Left lobe of liver (tissue), 2 donors: ENCODE measurements around the gene TLE2. TPM values are rescaled to one million over a fixed set of nuclear protein-coding genes. Genes with fewer than 3 reads are reported as not detected.
"Not testable (repeated sequence)": the region's sequence is repeated elsewhere in the genome, so short reads cannot be mapped to it uniquely, and the experiment has no call there.

ENCODE experiments used
- ATAC-seq: fragments of 200-7000 bp; cut with Tn5 transposase; one replicate; pipeline ENCODE4 v1.9.1; 2020; ENCODE audit warnings: mild to moderate bottlenecking, moderate library complexity
- DNase-seq: peaks from one replicate; pipeline ENCODE4 v3.0.0-alpha.2; 2020; ENCODE audit warnings: low spot score
- total RNA-seq: library from RNA; stranded (reverse); gene quantifications from one replicate; pipeline ENCODE4 v1.2.1, GENCODE V29; 2021
- donor health status: DM: no; HTN: no; CAD: no; lungs with moderate emphysema.
- donor health status: DM: no; HTN: yes; CAD: no.

Gene TLE2
- total RNA-seq, 1 donor from 2014 or later, result 12.8 TPM

DNA sequence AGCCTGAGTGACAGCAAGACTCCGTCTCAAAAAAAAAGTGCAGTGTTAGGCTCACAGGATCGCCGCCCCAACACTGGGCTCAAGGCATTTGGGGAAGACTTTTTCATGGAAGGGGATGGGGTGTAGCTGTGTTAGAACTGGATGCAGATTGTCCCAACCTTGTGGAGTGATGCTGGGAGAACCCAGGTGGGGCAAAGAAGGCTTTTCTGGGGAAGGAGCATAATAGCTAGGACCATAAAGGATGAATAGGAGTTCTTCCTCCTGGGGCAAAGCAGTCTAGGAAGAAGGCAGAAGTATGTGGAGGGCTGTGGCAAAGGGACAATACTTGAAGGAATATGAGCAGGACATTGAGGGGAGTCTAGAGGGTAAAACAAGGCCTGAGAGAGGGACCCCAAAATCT is 40.5 kb downstream of the TLE2 start:
- no peak for ATAC-seq

DNA sequence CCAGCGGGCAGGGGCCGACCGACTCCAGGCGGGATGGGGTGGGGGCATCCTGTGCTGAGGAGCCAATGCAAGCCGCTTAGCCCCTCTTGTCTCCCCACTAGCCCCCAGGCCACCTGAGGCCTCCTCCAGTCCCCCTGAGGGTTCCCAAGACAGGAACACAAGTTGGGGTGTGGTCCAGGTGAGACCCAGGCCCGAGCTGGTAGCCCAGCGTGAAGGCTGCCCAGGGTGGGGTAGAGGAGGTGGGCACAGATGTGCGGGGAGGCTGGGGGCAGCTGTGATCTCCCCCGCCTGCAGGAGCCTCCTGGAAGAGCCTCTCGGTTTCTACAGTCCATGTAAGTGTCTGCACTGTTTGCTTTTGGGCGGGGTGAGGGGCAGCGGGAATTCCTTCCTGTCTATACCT is 41.3 kb downstream of the TLE2 start:
- DNase-seq, result no peak

More for the DNA sequence above, 40.5 kb downstream of the TLE2 start:
- no peak for DNase-seq

DNA sequence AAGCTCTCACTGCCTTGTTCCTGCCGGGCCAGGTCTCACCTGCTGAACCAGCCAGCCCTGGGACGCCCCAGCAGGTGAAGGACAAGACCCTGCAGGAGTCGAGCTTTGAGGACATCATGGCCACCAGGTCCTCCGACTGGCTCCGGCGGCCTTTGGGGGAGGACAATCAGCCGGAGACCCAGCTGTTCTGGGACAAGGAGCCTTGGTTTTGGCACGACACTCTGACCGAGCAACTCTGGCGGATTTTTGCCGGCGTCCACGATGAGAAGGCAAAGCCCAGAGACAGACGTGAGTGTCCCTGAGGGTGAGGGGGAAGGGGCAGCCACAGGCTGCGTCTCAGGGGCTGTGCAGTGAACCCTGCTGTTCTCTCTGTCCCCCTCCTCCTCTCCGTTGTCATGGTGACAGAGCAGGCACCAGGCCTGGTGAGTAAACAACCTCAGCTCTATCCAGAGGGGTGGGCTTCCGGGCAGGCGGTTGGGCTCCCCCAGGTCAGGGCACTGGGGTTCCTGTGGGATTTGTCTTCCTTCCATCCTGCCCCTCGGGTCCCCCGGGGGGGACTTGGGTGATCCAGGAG is 42.0 kb downstream of the TLE2 start:
- DNase-seq (no peak), ATAC-seq (no peak)

More for the DNA sequence above, 41.3 kb downstream of the TLE2 start:
- ATAC-seq, result no peak

DNA sequence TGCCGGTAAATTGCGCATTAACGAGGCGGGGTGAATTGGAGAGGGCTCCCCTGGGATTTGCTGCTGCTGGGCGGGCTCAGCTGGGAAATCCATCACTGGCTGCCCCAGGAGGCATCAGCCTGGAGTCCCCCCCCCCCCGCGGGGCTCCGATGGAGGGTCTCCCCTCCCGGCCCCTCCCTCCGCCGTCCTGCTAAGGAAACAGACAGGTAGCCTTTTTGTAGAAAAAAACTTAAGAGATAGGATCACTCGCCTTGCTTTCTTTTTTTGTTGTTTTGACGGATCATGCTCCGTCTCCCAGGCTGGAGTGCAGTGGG is 44.9 kb downstream of the TLE2 start:
- ATAC-seq, result no peak
- no peak for DNase-seq

DNA sequence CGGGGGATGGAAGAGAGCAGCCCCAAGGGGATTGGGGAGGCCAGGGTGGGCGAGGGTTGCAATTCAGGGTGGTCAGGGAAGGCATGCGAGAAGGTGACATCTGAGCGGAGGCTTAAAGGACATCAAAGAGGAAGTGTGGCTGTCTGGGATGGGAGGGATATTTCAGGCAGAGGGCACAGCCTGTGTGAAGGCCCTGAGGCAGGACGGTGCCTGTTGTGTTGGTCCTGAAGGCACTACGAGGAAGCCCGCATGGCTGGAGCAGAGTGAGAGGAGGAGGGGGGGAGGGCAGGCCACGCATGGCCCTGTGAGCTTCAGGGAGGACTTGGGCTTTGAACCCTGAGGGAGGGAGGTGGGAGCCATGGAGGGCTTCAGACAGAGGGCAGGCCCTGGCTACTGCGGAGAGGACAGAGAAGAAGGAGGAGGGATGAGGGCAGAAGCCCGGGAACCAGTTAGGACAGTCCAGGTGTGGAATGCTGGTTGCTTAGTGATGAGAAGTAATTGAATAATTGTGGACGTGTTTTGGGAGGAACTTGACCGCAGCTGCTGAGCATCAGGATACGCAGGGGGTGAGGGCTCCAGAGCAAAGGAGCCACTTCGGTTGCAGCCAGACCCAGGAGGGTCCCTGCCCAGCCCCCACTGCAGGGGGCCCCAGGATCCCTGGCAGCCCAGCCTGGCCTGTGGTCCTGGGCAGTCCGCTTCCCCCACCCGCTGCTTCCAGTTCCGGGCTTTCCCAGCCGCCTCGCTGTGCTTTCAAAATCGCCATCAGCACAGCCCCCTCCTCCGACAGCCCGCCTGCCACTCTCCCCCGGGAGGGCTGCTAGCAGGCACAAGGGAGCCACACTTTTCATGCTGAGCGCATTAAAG is 45.5 kb downstream of the TLE2 start:
- DNase-seq, result no peak
- ATAC-seq, result peak; percentile 29

DNA sequence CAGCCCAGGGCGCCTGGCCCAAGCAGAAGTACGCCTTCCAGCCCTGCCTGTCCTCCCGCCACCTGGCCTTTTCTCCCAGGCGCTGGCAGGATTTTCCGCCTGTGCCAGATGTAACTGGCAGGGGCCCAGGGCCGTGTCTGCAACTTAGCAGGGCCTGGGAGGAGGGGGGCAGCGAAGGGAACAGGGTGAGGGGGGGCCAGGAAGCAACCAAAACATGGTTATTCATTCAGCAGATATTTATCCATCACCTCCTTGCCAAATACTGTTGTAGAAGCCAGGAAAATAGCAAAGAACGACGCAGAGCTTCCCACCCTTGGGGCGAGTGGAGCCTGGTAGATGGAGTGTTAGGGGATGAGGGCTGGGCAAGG is 46.1 kb downstream of the TLE2 start:
- ATAC-seq (peak; percentile 74), DNase-seq (peak; percentile 62)

DNA sequence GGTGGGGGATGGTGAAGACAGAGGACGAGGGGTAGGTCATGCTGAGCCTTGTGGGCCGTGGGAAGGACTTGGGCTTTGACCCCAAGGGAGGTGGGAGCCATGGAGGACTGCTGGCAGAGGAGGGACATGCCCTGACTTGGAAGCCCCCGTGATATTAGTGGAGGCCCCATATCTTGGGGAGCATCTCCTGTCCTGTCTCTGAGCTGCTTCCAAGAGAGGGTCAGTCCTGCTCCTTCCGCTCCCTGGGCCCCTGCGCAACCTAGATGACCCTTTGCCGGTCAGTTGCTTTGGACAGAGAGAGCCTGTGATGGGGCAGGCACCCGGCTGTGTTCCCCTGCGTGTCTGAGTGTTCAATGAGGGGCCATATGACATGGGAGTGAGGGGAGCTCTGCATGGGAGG is 46.5 kb downstream of the TLE2 start:
- DNase-seq (no peak), ATAC-seq (no peak)

DNA sequence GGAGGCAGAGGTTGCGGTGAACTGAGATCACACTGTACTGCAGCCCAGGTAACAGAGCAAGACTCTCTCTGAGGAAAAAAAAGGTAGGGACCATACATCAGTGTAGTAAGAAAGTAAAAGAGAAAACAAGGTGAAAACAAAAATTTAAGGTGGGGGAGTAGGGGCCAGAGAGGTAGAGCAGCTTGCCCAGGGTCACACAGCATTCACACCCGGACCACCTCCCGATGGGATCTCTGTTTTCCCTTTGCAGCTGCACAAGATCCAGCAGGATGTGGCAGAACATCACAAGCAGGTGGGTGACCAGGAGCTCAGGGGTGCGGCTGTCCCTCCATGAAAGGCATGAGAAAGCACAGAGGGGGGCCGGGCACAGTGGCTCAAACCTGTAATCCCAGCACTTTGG is 47.2 kb downstream of the TLE2 start:
- ATAC-seq (no peak), DNase-seq (no peak)

DNA sequence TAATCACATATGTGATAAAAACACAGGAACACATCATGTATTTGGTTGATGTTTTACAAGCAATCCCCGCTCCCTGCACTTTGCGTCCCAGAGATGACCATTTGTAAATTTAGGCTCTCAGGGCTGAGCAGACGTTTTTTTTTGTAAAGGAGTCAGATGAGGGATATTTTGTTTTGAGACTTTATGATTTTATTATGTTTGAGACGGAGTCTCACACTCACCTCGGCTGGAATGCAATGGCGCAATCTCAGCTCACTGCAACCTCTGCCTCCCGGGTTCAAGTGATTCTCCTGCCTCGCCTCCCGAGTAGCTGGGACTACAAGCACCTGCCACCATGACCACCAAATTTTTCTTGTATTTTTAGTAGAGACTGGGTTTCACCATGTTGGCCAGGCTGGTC is 50.3 kb downstream of the TLE2 start:
- ATAC-seq (no peak), DNase-seq (no peak)

DNA sequence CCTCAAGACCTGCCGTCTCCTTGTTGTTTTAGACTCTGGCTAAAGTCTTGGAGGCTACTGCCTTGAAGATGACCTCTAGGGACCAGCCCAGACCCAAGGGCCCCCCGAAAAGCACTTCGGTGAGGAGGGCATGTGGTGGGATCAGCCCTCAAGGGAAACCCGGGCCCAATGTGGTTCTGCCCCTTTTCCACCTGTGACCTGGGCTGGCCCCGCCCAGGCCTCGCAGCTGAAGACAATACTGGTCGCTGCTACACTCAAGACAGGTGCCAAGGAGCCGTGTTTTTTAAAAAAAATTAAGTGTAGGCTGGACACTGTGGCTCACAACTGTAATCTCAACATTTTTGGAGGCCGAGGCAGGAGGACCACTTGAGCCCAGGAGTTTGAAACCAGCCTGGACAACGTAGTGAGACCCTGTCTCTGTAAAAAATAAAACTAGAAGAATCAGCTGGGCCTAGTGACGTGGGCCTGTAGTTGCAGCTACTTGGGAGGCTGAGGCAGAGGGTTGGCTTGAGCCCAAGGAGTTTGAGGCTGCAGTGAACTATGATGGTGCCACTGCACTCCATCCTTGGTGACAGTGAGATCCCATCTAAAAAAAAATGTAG is 50.8 kb downstream of the TLE2 start:
- ATAC-seq (no peak), DNase-seq (no peak)

DNA sequence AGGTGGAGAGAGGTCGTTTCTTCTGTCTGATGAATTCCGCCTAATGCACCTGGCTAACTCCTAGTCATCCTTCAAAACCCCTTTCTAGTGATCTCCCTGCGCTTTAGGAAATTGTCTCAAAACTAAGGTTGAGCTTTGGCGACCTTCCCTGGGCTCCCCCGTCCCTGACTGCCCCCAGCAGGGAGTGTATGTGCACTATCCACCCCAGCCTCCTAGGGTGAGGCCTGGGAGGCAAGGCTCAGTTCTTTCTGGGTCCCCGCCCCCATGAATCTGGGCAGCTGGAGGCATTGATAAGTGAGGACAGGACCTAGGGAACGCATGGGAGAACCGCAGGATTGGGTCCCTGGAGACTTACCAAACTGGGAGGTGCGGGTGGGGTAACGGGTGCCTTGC is 51.3 kb downstream of the TLE2 start:
- no peak for DNase-seq
- ATAC-seq, result peak; percentile 6

DNA sequence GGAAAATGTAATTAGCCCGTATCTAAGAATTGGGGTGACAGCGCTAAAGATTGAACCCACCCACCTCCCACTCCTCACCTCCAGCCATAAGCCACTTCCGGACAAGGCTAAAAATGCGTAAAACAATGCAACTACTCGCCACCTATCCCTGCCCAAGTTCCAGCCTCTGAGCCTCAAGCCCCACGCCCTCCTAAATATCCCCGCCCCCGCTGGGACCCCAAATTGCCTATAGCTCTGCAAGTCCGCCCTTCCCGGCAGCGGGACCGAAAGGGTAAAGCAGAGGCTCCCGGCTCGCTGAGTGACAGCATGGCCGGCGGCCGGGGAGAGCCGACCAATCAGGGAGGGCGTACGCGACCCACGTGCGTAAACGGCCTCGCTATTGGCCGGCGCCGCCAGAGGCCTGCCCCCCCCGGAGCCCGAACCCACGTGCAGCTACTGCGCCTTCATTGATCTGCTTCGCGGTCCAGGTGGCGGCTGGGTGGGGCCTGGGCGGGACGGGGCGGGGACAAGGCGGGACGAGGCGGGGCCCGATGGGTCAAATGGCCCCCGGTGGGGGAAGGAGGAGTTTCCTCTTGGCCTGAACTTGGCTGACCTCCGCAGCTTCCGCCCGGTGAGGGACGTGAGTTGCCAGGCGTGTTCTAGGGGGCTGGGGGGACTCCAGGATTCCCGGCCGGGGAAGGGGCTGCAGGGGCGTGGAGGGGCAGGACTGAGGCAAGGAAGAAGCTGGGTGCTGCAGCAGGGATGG is 51.9 kb downstream of the TLE2 start, which contains the start of gene TLE6:
TSS of gene TLE6 (plus strand) at position 564 of the 745 bp plus-strand sequence. CDS start 670 bp downstream, outside the sequence.
- DNase-seq (peak; percentile 98), ATAC-seq (peak; percentile 90)

DNA sequence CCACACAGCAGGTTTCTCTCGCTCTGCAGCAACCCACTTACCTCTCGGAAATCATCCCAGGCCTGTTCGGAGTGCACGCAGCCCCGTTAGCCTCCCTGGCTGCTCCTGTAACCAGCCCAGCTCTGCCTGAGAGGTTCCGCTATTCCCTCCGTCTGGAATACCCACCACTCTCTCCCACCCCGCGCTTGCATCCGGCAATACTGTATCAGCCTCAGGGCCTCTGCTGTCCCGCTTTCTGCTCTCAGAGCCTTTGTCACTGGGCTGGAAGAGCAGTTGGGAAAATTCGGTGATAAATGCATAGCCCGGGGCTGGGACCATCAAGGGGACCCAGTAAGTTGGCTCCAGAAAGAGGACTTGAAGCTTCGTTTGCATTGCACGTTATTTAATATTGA is 52.5 kb downstream of the TLE2 start:
- DNase-seq (no peak), ATAC-seq (peak; percentile 9)

DNA sequence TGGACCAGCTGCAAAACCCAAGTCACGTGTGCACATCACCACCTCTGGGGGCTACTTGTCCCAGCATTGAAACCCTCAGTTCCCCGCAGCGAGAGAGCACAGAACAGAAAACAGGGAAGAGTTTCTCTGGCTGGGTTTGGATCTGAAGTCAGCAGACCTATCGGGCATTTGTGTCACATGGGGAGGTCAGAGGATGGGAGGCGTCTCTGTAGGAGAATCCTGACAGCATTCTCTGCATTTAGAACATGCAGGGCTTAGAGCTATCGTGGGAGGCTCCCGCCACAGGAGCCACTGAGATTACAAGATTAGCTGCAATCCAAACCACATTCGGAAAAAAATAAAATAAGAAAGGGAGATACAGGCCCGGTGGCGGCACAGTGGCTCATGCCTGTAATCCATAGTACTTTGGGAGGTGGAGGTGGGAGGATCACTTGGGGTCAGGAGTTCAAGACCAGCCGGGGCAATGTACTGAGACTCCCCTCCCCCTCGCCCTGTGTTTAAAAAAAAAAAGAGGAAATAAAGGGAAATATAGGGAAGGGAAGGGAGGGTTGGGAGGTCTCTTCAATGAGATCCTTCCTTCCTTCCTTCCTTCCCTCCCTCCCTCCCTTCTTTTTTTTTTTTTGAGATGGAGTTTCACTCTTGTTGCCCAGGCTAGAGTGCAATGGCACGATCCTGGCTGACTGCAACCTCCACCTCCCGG is 54.6 kb downstream of the TLE2 start:
- ATAC-seq (no peak), DNase-seq (no peak)

DNA sequence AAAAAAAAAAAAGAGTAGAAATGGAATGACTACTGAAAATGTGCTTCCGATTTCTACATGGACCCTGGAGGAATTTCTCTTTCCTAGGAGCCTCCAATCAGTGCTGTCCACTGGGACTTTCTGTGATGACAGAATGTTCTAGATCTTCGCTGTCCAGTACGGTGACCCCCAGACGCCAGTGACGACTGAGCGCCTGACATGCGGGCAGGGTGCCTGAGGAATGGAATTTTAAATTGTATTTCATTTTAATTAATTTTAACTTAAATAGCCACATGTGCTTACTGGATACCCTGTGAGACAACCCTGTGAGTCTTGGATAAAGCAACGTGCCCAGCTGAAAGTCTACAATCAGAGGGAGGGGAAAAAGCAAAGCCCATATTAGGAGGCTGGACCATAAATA is 55.9 kb downstream of the TLE2 start:
- no peak for DNase-seq

DNA sequence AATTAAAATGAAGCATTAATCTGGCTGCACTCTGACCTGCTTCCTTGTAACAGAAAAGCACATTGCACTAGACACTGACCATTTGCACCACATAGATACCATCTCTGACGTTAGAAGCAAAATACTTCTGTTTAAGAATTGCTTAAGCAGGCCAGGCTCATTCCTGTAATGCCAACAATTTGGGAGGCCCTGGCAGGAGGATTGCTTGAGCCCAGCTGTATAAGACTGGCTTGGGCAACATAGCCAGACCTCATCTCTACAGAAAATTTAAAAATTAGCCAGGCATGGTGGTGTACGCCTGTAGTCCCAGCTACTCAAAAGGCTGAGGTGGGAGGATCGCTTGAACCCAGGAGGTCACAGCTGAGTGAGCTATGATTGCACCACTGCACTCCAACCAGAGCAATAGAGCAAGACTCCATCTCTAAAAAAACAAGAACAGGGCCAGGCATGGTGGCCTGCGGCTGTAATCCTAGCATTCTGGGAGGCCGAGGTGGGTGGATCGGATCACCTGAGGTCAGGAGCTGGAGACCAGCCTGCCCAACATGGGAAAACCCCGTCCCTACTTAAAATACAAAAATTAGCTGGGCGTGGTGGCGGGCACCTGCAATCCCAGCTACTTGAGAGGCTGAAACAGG is 58.8 kb downstream of the TLE2 start:
- peak; percentile 22 for ATAC-seq
- DNase-seq, result no peak

More for the DNA sequence above, 55.9 kb downstream of the TLE2 start:
- no peak for ATAC-seq

DNA sequence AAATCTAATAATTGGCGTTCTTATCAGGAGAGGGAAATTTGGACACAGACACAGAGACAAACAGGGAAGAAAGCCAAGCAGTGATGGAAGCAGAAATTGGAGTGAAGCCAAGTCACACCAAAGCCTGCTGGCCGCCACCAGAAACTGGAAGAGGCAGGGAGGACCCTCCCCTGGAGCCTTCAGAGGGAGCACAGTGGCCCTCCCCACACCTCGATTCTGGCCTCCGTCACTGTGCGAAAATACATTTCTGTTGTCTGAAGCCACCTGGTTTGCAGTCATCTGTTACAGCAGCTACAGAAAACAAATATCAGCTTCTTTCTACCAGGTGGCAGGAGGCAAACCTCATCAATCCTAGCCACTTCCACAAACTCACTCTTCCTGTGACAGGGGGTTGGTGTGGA is 60.0 kb downstream of the TLE2 start:
- DNase-seq (no peak), ATAC-seq (peak; percentile 66)

DNA sequence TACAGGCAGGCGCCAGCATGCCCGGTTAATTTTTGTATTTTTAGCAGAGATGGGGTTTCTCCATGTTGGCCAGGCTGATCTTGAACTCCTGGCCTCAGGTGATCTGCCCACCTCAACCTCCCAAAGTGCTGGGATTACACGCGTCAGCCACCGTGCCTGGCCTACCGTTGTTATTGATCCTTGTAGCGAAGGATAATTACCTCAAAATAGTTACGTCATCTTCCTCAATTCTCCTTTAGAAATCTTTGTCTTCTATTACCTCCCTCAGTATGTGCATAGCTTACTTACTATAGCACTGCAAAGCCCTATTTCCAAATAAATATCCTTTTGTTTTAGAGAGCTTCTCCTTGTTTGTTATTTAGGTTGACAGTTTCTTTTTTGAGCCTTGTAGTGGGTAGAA is 61.1 kb downstream of the TLE2 start:
- DNase-seq (no peak), ATAC-seq (no peak)

DNA sequence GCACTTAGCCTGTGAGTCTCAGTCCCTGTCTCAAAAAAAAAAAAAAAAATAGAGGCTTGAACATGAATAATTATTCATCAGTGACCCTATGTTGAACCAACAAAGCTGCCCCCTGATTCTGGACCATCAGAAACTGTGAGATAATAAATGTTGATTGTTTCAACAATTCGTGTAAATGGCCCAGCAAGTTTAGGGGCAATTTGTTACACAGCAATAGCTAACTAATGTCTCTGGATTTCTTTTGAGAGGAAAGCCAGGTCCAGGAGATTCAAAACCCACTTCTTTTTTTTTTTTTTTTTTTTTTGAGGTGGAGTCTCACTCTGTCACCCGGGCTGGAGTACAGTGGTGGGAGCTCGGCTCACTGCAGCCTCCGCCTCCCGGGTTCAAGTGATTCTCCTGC is 64.2 kb downstream of the TLE2 start:
- ATAC-seq (no peak), DNase-seq (no peak)

DNA sequence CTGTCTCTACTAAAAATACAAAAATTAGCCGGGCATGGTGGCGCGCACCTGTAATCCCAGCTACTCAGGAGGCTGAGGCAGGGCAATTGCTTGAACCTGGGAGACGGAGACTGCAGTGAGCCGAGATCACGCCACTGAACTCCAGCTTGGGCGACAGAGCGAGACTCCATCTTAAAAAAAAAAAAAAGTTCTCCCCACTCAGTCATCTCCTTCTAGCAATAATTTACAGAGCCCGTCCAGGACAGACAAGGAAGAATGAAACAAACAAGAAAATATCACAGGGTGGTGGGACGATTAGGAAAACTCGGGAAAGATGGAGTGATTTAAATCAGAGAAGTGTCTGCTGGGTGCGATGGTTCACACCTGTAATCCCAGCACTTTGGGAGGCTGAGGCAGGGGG is 65.4 kb downstream of the TLE2 start:
- DNase-seq, ATAC-seq: not testable (repeated sequence)
